Suprapubic skin (tissue), 4 donors: ENCODE results near the gene FBLN1.

ENCODE experiments used
- POLR2A ChIP-seq, 2 donors: fragments of 450-650 bp; IDR thresholded peaks; one replicate each; pipeline ENCODE4 v1.6.1; 2017; ENCODE audit warnings: antibody characterized with exemption in 2 of 2, mild to moderate bottlenecking in 2 of 2, moderate library complexity in 2 of 2
- POLR2AphosphoS5 ChIP-seq, 3 donors: sonication (generic); formaldehyde crosslinking; IDR thresholded peaks; one replicate each; pipeline ENCODE4 v1.6.1; 2017; ENCODE audit warnings: antibody characterized with exemption in 3 of 3
- TF ChIP-seq, protein P1 (sequence below), 2 donors: fragments of 200-600 bp in 1 of 2; fragments of 450-650 bp in 1 of 2; sonication (generic) in 1 of 2; IDR thresholded peaks; one replicate each; pipeline ENCODE4 v1.5.1; 2016 to 2019; ENCODE audit warnings: antibody characterized with exemption in 2 of 2, mild to moderate bottlenecking in 1 of 2, moderate library complexity in 1 of 2

DNA sequence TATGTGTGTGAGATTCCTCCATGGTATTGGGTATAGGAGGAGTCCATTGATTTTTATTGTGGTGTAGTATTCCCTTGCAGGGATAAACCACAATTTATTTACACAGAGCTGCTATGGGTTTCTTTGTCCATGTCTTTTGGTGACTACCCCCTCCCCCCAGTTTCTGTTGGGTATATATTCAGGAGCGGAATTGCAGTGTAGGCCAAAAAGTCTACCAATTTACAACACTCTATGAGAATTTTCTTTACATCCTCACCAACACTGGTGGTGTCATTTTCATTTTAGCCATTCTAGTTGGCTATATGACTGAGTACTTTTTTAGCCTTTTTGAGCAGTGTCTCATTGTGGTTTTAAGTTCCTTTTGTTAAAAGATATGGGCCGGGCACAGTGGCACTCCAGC lies 113.7 kb downstream of the FBLN1 start:
- TF ChIP-seq, protein P1, sequence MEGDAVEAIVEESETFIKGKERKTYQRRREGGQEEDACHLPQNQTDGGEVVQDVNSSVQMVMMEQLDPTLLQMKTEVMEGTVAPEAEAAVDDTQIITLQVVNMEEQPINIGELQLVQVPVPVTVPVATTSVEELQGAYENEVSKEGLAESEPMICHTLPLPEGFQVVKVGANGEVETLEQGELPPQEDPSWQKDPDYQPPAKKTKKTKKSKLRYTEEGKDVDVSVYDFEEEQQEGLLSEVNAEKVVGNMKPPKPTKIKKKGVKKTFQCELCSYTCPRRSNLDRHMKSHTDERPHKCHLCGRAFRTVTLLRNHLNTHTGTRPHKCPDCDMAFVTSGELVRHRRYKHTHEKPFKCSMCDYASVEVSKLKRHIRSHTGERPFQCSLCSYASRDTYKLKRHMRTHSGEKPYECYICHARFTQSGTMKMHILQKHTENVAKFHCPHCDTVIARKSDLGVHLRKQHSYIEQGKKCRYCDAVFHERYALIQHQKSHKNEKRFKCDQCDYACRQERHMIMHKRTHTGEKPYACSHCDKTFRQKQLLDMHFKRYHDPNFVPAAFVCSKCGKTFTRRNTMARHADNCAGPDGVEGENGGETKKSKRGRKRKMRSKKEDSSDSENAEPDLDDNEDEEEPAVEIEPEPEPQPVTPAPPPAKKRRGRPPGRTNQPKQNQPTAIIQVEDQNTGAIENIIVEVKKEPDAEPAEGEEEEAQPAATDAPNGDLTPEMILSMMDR (IDR thresholded peaks at IDR 0.05), result no peak
- no peak for TF ChIP-seq POLR2A (IDR thresholded peaks at IDR 0.05)
- TF ChIP-seq POLR2AphosphoS5 (IDR thresholded peaks at IDR 0.05), result no peak
